GM10248 (cell line): Measurements from ENCODE around the gene RIOK2.

Experiments used
- CTCF ChIA-PET: fragments of 300-600 bp; sonication (Branson Sonifier 250); formaldehyde crosslinking; extraction: SDS; loops from one replicate; lab custom pipeline; 2021; ENCODE audit warnings: antibody characterized with exemption; lab: Yijun Ruan, JAX
- POLR2A ChIA-PET: fragments of 350-650 bp; sonication (Branson Sonifier 250); formaldehyde crosslinking; extraction: SDS; loops from one replicate; lab custom pipeline; 2020; ENCODE audit warnings: antibody characterized with exemption; lab: Yijun Ruan, JAX
- DNase-seq: peaks from one replicate; pipeline ENCODE4 v3.0.0; 2012; ENCODE audit errors: extremely low spot score
- CTCF ChIP-seq: IDR thresholded peaks from 2 replicates; pipeline ENCODE4 v1.5.1; 2012; ENCODE audit warnings: mild to moderate bottlenecking, low read depth; ENCODE audit errors: extremely low read depth, missing control alignments, control extremely low read depth

RIOK2 gene

GRCh38 chr5:97172227-97172626, 10.8 kb downstream of the RIOK2 start:
- no peak for DNase-seq
- ChIA-PET CTCF (no interaction called here), POLR2A (no interaction called here)
- TF ChIP-seq CTCF: no peak

GRCh38 chr5:97171703-97172102, 11.3 kb downstream of the RIOK2 start:
- DNase-seq: no peak
- no peak for TF ChIP-seq CTCF
- CTCF ChIA-PET: no interaction called here
- POLR2A ChIA-PET: no interaction called here

- ChIA-PET POLR2A (no interaction called here), CTCF (interaction anchor here (1.4 to 10.9 kb wide), 2 partner anchors 417 to 470 kb away, joined by 3 to 110 read pairs; no protein-coding TSS in a partner anchor)
- peak; percentile 35 for DNase-seq
- TF ChIP-seq CTCF: no peak
These were observed 15.6 kb downstream of the RIOK2 start for GRCh38 chr5:97167435-97167834.

GRCh38 chr5:97165726-97166125, 17.3 kb downstream of the RIOK2 start:
- CTCF ChIA-PET: interaction anchor here (0.8 to 10.9 kb wide), 5 partner anchors 10 to 415 kb away, joined by 3 to 110 read pairs (median 3); no protein-coding TSS in a partner anchor
- POLR2A ChIA-PET: no interaction called here
- TF ChIP-seq CTCF: no peak
- DNase-seq: no peak

- TF ChIP-seq CTCF: no peak
- CTCF ChIA-PET: interaction anchor here (0.7 to 10.9 kb wide), 15 partner anchors 9 to 549 kb away, joined by 3 to 110 read pairs (median 4); partner anchors contain the start of genes LIX1 and RIOK2
- DNase-seq: no peak
- POLR2A ChIA-PET: no interaction called here
These were observed 18.2 kb downstream of the RIOK2 start for GRCh38 chr5:97164846-97165245.

GRCh38 chr5:97163790-97164285, 19.2 kb downstream of the RIOK2 start:
- ChIA-PET CTCF (interaction anchor here (0.7 to 10.9 kb wide), 24 partner anchors 10 to 548 kb away, joined by 3 to 110 read pairs (median 4); partner anchors contain the start of genes ERAP1, LIX1 and RIOK2), POLR2A (no interaction called here)
- no peak for TF ChIP-seq CTCF
- no peak for DNase-seq
